A673 (cell line): ENCODE measurements around the gene ADD3.

Source experiments
- EZH2 ChIP-seq: fragments of 200-600 bp; sonication (generic); IDR thresholded peaks from 2 replicates; pipeline ENCODE4 v1.6.1; 2017; ENCODE audit warnings: borderline replicate concordance, low read depth, mild to moderate bottlenecking, mixed read lengths, antibody characterized with exemption, low read length; ENCODE audit not compliant: poor library complexity, severe bottlenecking
- TF ChIP-seq, protein P1 (sequence below): fragments of 300-800, 200-600 bp; sonication (generic); conservative IDR thresholded peaks from 2 replicates; pipeline ENCODE4 v1.5.1; 2017; ENCODE audit warnings: low read depth, mild to moderate bottlenecking, antibody characterized with exemption, low read length, moderate library complexity, mixed read lengths

GRCh38 chr10:110007161-110007700 lies 553 bp upstream of the ADD3 start:
- TF ChIP-seq, protein P1, sequence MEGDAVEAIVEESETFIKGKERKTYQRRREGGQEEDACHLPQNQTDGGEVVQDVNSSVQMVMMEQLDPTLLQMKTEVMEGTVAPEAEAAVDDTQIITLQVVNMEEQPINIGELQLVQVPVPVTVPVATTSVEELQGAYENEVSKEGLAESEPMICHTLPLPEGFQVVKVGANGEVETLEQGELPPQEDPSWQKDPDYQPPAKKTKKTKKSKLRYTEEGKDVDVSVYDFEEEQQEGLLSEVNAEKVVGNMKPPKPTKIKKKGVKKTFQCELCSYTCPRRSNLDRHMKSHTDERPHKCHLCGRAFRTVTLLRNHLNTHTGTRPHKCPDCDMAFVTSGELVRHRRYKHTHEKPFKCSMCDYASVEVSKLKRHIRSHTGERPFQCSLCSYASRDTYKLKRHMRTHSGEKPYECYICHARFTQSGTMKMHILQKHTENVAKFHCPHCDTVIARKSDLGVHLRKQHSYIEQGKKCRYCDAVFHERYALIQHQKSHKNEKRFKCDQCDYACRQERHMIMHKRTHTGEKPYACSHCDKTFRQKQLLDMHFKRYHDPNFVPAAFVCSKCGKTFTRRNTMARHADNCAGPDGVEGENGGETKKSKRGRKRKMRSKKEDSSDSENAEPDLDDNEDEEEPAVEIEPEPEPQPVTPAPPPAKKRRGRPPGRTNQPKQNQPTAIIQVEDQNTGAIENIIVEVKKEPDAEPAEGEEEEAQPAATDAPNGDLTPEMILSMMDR, result no peak
- no peak for TF ChIP-seq EZH2
